Measurements from ENCODE around the gene CERS6.

CERS6 gene

DNA sequence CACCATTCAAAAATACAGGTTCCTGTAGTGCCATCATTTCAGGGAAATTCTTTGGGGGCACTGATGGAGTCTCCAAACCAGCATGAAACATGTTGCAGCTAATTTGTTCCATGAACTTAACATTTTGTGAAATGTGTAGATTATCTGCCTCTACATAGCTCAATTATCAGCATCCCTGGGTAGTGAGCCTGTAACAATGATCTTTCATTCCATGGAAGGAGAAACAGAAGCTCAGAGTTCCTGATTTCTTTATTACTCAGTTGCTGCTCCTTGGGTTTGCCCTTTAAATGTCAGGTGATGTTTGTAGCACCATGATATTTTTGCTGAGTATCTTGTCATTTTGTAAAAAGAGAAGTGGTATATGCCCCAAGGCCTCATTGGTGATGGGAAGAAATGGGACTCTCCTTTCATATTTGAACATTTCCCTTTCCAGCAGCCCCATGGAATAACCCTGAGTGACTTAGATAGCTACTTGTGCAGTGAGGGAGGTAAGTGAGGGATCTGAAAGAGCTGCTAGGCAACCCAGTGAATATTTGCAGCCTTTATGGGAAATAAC is 146.9 kb downstream of the CERS6 start:
- DNase-seq (ENCODE audit: low read depth), result no peak

DNA sequence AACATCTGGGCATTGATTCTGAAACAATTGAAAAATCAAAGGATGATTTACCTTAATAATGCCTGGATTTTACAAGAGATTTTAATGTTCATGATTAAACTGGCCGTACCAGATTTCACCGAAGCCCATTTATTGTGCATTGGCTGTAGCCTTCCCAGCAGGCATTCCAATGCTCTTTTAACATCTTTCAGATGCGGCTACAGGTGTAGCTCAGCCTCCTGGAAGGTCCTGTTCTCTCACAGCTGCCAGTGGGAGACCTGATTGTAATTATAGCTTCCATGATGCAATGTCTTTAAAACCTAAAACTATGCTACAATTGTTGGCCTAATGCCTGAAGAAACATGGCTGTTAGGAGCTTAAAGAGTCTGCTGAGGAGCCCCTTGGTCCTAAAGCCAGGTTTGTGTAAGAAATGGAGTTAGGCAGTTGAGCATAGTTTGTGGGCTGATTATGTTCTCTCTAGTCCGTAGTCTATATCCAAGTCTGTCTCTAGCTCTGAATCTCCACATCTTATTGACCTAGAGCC is 147.4 kb downstream of the CERS6 start:
- DNase-seq (ENCODE audit: low read depth), result no peak

DNA sequence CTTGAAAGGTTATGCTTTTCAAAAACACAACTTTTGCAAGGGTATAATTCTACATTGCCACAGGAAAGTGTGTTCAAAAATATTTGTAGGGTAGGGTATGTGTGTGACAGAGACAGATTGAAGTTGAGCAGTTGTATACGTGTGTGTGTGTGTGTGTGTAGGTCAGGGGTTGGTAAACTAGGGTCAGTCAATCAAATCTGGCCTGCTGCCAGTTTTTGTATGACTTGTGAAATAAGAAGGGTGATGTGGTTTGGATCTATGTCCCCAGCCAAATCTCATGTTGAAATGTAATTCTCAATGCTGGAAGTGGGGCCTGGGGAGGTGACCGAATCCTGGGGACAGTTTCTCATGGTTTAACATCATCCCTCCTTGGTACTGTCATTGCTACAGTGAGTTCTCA is 148.2 kb downstream of the CERS6 start:
- DNase-seq (ENCODE audit: low read depth), result no peak

DNA sequence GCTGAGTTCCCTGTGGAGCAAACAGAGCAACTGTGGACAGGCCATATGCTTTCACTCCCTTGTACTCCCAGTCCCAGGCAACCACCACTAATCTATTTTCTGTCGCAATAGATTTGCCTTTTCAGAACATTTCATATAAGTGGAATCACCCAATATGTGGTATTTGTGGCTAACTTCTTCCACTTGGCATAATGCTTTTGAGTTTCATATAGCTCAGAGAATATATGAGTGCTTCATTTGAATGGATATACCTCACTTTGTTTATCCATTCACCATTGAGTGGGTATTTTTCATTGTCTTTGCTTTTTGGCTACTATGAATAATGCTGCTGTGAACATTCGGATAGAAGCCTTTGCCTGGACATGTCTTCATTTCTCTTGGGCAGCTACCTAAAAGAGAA is 151.9 kb downstream of the CERS6 start:
- DNase-seq (ENCODE audit: low read depth), result no peak

DNA sequence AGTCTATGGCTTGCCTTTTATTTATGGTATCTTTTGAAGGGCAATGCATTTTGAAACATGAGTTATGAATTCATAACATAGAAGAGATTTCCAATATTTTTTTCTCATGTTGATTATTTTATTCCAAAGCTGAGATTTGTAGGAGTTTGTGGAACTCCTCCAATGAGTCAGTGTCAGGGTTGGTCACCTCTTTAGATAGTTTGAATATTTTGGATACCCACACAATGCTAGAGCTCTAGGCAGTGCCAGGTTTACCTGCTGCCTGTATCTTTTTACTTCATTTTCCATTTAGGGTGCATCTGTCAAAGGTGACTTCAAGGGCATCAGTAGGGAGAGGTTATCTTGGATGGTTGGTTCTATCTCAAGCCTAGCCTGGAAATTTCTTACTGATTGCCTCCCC is 152.7 kb downstream of the CERS6 start:
- DNase-seq (ENCODE audit: low read depth), result no peak

DNA sequence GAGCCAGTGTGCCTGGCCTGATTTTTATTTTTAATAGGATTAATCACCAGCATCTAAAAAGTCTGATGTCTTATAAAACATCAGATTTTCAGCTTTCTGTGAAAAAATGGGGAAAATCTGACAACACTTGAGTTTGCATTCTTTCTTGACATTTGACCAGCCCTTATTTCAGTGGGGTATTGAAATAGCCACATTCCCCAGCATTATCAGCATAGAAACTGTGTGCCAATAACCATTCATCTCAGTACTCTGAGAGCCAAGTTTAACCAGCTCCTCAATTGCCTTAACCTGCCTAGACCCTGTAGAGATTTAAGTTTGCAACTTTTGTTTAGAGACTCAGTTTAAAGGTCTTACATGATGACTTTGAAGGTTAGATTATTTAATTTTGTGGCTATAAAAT is 155.0 kb downstream of the CERS6 start:
- no peak for DNase-seq (ENCODE audit: low read depth)

DNA sequence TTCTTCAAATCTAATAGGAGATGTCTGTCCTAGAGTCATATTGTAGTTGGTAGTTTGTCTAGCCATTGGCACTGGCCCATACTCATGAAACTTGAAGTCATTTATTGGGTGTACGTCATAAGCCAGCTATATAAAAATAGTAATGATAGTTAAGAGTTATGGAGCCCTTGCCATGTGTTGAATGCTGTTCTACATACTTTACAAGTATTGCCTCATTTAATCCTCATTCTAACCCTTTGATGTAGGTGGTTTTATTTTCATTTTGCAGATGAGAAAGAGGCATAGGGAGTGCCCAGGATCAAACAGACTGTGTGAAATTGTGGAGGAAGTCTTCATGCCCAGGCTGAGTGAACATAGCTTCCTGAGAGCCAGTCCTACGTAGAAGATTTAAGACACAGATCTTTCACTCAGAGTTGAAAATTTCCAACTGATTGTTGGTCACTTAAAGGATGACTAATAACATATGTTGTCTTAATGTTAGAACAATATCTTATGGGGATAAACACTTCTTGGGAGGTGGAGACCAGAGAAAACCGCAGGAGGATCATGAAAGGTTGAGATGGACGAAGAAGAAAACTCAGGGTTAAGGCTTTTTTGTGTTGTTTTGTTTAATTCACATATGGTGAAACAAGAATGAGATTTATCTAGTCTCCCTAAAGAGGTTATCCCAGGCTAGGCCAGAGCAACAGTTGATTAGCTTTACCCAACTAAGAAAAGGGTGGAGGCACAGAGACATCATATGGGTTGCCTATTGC is 156.0 kb downstream of the CERS6 start:
- DNase-seq (ENCODE audit: low read depth), result no peak

DNA sequence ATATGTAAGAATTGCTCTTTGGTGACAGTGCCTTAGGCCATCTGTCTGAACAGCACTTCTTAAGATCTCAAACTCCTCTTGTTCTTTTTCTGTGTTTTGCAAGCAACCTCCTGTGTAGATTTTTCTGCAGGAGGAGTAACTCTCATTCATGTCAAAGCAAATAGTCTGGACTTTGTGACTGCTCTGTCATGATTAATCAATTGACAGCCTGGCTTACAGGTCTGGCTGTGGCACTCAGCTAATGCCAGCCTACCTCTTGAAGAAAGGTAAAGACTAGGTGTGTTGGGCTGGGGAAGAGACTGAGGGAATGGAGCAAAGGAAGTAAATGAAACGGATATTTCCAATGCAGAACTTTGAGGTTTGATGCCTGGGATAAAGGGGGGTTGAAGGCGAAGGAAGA is 156.6 kb downstream of the CERS6 start:
- no peak for DNase-seq (ENCODE audit: low read depth)

DNA sequence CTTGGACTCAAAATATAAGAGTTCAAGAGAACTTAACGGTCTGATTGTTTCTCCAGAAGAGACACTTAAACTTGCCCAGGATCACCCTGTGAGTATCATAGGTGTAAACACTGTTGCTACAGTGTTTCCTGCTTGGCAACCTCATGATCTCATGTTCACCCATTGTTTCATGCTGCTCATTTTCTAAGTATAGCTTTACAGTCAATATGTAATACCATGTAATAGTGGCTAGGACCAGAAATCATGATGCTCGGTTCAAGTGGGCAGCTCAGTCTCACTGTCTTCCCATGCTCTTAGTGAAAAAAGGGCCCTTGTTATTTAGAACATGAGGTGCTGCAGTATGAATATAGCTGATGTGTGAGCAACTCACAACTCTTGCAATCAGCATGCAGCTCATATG is 157.5 kb downstream of the CERS6 start:
- DNase-seq (ENCODE audit: low read depth), result no peak

DNA sequence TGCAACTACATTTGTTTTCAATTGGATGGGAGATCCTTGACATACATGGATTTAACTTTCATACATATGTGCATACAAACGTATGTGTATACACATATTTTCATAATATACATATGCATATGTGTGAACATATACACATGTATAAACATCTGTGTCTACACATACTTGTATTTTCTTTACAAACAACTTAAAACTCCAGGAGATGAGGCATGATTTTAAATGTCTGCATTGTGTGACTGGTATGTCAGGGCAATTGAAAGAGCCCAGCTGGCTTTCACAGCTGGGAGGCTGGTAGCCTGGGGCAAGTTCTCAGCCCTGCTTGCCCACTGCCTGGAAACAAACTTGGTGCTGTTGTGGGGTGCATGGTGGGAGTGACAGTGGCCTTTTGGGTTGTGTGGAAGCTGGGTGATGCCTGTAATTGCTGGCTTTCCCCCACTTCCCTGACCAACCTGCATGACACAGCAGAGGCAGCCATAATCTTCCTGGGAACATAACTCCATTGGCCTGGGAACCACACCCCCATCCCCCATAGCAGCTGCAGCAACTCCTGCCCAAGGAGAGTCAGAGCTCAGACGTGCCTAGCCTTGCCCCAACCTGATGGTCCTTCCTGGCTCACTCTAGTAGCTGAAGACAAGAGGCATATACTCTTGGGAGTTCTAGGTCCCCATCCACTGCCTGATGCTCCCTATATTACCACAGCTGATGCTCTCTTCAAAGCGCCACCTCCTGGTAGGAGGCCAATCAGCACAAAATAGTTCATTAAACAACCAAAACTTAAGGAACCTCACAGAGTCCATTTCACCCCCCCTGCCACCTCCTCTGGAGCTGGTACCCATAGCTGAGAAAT is 158.3 kb downstream of the CERS6 start:
- DNase-seq (ENCODE audit: low read depth), result no peak

DNA sequence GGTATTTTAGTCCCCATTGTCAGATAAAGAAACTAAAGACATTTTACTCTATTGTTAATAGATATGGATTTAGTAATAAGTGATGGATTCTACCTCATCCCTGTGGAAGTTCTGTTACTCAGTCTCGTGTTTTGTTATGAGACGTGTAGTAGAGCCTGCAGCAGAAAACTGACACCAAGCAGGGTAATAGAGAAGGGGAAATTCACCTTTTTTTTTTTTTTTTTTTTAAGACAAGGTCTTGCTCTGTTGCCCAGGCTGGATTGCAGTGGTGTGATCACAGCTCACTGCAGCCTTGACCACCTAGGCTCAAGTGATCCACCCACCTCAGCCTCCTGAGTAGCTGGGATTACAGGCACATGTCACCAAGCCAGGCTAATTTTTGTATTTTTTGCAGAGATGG is 164.5 kb downstream of the CERS6 start:
- no peak for DNase-seq (ENCODE audit: low read depth)

DNA sequence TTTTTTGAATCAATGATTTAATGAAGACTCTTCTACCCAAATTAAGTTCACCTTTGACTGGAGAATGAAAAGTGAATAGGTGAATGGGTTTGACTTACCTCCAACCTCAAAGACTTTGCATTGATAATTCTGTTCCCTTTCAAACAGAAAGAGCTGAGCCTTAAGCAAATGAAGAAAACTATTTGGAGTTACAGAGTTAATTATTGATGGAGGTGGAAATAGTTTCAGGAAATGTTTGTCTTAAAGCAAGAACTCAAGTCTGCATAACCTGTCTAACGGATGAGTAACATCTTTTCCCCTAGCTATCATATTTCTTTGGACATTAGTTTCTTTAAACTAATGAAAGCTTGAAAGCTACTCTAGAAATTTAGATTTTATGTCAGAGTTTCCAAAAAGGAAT is 166.5 kb downstream of the CERS6 start:
- DNase-seq (ENCODE audit: low read depth), result no peak

DNA sequence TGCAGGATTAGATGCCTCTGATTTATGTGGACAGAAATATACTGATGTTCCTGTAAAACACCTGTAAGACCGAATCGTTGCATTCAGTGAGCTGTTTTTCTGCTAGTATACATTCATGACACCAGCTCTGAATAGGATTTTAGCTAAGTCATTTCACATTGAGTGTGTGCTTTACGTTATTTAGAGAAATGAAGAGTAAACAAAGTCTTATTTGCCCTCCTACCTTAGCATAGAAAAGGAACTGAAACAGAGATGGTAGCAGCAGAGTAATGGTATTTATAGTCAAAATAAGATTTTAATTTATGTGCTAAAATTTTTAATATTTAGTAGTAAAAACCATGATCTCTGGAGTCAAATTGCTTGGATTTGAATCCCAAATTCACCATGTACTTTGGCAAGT is 168.0 kb downstream of the CERS6 start:
- DNase-seq (ENCODE audit: low read depth), result no peak

DNA sequence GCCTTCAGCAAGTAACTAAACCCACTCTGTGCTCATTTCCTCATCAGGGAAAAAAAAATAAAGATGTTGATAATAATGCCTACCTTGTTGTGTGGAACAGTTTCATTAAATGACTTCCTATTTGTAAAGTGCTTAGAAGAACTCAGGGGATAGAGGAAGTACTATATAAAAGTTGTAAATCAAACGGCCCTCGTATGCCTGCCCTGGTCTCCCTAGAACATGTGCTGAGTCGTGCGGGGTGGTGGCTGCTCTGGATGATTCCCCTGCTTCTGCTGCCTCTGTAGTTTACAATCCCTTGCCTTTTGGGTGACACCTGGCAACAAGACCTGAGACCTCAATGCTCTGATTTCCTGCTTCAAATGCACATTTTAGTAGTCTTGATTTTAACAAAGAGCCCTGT is 170.0 kb downstream of the CERS6 start:
- no peak for DNase-seq (ENCODE audit: low read depth)

DNA sequence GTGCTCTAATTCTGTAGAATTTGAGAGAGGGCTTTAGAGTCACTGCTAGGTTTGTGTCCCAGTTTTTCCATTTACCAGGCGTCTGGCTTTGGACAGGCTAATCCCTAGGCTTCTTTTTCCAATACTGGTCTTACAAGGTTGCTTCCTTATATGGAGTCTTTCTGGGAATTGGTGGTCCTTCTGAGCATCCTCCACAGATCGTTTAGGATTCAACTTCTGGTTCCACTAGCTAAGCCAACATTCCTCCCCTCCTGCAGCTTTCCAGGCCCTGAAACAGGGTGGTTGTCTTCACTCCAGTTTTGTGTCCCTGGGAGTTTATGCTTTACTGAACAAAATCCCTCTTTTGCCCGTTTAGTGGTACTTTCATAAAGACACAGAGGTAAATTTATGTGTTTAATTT is 170.6 kb downstream of the CERS6 start:
- DNase-seq (ENCODE audit: low read depth), result no peak

DNA sequence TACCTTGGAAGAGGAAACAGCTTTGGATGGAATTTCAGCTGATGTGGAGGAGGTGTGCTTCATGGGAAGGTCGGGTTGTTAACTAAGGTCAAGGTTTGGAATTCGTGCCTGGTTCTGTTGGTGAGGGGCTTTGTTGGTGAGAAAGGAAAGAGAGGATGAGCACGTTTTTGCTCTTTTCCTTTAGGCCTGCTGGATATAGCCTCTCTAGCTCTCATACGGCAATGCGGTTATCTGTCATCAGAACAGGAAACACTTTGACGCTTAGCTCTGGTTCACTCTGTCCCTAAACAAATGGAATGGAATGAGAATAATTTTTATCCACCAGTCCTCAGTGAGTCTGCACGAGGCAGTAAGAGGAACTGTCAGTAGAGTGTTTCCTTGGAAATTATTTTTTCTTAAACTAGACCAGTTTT is 176.6 kb downstream of the CERS6 start:
- DNase-seq (ENCODE audit: low read depth), result peak; percentile 24

DNA sequence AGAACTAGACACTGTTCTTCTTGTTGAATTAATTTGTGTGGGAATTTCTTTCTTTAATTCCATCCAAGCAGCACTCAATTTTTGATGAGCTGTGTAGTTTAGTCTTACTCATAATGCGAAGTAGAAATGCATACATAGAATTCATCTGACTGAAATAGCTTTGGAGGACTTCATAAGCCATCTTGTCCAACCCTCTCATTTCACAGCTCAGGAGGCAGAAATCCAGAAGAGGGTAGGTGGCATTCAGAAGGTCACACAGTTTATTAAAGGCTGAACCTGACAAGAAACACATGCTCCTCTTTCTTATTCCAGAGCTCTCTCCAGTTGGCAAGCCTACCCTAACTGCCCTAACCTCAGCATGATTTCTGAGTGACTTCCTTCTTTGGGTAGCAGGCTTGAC is 177.1 kb downstream of the CERS6 start:
- no peak for DNase-seq (ENCODE audit: low read depth)

DNA sequence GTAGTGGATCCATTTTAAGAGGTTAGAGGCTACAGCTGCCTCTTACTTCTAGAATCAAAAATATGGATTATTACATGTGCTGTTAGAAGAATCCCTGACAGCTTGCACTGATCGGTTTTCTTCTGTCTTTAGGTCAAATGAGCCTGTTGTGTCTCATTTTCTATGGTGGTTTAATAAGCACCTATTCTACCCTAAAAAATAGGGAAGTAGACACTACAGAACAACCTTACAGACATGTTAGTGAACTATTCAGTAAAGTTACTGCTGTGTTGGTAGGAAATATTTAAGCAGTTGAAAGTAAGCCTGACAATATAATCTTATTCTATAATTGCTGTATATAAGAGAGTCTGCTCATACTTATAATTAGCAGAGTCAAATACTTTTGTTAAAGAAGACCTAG is 177.8 kb downstream of the CERS6 start:
- DNase-seq (ENCODE audit: low read depth), result no peak

DNA sequence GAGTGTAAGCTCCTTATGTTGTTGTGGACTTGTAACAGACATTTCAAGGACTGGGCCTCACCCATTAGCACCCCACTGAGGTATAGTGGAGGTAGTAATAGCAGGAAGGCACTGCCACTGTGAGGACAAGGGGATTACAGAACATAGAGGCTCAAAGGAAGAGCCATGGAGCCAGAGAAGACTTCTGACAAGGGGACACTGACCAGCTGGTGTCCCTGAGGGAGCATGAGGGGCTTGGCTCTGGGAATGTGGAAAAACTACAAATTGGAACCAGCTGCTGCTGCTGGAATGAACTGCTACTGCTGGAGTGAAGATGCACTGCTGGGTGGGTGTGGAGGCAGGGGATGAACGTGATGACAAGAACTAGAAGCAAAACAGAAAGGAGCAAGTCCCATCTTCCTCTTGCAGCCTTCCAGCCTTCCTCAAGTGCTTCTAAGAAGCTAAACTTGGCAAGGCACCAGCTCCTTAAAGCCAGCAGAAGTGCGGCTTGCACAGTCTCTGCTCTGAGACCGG is 179.0 kb downstream of the CERS6 start:
- DNase-seq (ENCODE audit: low read depth), result no peak

DNA sequence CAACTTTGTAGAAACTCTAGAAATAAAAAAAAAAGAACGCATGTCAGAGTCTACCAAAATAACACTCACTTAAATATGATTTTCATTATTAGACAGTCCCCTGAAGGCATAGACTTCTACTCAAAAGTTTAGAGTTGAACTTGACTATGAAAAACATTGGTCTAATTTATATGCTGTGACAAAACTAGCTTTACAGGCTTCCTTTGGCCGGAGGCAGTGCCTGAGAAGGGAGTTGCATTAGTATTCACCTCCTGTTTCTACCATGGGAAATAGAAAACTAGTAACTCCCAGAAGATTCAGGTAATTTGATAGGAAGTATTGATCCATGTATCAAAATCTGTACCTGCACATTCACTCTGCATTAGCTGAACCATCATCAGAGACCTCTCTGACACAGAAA is 182.9 kb downstream of the CERS6 start:
- DNase-seq (ENCODE audit: low read depth), result no peak

DNA sequence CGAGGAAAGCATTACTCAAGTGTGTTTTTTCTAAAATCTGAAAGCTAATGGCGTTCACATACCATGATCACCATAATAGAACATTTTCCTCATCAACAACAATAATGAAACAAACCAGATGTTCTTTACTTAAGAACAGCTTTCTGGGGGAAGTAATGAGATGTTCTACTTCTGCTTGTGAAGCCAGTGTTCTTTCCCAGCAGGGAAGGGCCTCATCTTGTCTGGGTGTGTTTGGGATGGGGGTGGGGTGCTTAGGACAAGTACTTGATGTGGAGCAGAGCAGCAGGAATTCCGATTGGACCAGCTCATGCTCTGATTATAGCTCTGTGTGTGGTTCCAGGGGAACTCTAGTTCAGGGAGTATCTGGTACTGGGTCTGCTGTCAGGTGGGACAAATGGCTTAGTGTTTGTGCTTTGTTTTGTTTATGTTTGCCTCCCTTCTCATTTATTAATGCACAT is 183.4 kb downstream of the CERS6 start:
- no peak for DNase-seq (ENCODE audit: low read depth)

DNA sequence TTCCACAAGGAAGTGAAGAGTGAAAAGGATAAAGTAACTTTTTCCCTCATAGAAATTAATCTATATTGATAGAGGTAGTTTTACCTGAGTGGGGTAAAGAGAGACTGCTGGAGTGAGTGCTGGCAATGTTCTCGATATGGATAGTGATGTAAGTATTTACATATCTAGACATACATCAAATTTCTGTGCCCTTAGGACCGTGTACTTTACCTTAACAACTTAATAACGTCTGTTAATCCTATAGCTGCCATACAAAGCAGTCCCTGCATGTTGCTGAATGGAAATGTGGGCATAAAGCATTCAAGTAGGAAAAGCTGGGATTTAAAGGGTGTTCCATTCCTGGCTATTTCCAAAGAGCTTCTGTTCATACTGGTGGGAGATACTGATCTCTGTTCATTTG is 184.0 kb downstream of the CERS6 start:
- no peak for DNase-seq (ENCODE audit: low read depth)

DNA sequence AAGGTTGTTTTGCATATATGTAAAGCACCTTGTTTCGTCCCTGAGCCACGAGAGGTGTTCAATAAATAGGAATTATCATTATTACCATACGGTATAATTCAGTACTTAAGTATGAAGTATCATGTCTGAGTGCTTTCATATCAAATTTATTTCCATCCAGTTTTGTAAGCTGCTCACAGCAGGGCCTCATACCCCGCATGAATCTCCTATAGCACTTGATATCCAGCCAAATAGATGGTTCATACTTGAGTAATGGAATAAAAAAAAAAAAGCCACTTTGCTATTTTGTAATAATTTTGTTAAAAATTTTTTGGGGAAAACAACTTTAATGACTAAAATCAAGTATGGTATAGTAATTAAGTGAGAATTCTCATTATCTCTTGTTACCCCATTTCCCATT is 185.6 kb downstream of the CERS6 start:
- no peak for DNase-seq (ENCODE audit: low read depth)
